MM.1S (cell line): ENCODE measurements around the gene TSPYL1.

Source experiments
- DNase-seq: peaks from one replicate; pipeline ENCODE4 v3.0.0-alpha.2; 2015
- H2AFZ ChIP-seq: fragments of 300-600 bp; sonication (generic); 2 replicates; pipeline ENCODE4 v1.6.0; 2016; ENCODE audit warnings: antibody characterized with exemption, low read length
- H3F3A ChIP-seq: fragments of 300-600 bp; sonication (generic); 2 replicates; pipeline ENCODE4 v1.6.1; 2016; ENCODE audit warnings: mild to moderate bottlenecking, antibody characterized with exemption, low read length, moderate library complexity, mixed read lengths; ENCODE audit not compliant: insufficient read depth
- H3K27ac ChIP-seq: fragments of 300-600 bp; sonication (generic); 2 replicates; pipeline ENCODE4 v1.5.1; 2016; ENCODE audit warnings: mild to moderate bottlenecking, low read length
- H3K27me3 ChIP-seq: fragments of 300-600 bp; sonication (generic); replicated peaks from 2 replicates; pipeline ENCODE4 v1.6.0; 2016; ENCODE audit warnings: low read length; ENCODE audit not compliant: insufficient read depth
- H3K36me3 ChIP-seq: fragments of 300-600 bp; sonication (generic); replicated peaks from 2 replicates; pipeline ENCODE4 v1.6.1; 2016; ENCODE audit warnings: mild to moderate bottlenecking, low read length, mixed read lengths; ENCODE audit not compliant: insufficient read depth
- H3K4me1 ChIP-seq: fragments of 300-600 bp; sonication (generic); 2 replicates; pipeline ENCODE4 v1.6.1; 2016; ENCODE audit warnings: low read length, mixed read lengths
- H3K4me2 ChIP-seq: fragments of 300-600 bp; sonication (generic); 2 replicates; pipeline ENCODE4 v1.6.0; 2016; ENCODE audit warnings: low read depth, low read length
- H3K4me3 ChIP-seq: fragments of 300-600 bp; sonication (generic); 2 replicates; pipeline ENCODE4 v1.5.1; 2016; ENCODE audit warnings: low read length, mixed read lengths
- H3K79me2 ChIP-seq: fragments of 300-600 bp; sonication (generic); 2 replicates; pipeline ENCODE4 v1.6.1; 2016; ENCODE audit warnings: mixed run types, low read length, mixed read lengths
- H3K9ac ChIP-seq: fragments of 300-600 bp; sonication (generic); 2 replicates; pipeline ENCODE4 v1.6.1; 2016; ENCODE audit warnings: low read length, mixed read lengths
- H3K9me2 ChIP-seq: fragments of 300-600 bp; sonication (generic); replicated peaks from 2 replicates; pipeline ENCODE4 v1.6.1; 2016; ENCODE audit warnings: mild to moderate bottlenecking, low read length, mixed read lengths; ENCODE audit not compliant: insufficient read depth
- H3K9me3 ChIP-seq: fragments of 300-600 bp; sonication (generic); replicated peaks from 2 replicates; pipeline ENCODE4 v1.6.1; 2016; ENCODE audit warnings: mild to moderate bottlenecking, low read length, mixed read lengths; ENCODE audit not compliant: insufficient read depth
- H4K20me1 ChIP-seq: fragments of 300-600 bp; sonication (generic); 2 replicates; pipeline ENCODE4 v1.6.1; 2016; ENCODE audit warnings: mild to moderate bottlenecking, low read length, moderate library complexity, mixed read lengths; ENCODE audit not compliant: insufficient read depth
- EZH2 ChIP-seq: fragments of 300-600 bp; sonication (generic); optimal IDR thresholded peaks from 2 replicates; pipeline ENCODE3; 2017; ENCODE audit warnings: low read depth, mild to moderate bottlenecking, antibody characterized with exemption, low read length, mixed read lengths
- EZH2phosphoT487 ChIP-seq: fragments of 300-600 bp; sonication (generic); IDR thresholded peaks from 2 replicates; pipeline ENCODE4 v1.6.1; 2018; ENCODE audit warnings: antibody characterized with exemption, low read length
- TF ChIP-seq, protein P1 (sequence below): fragments of 300-600 bp; sonication (generic); IDR thresholded peaks from 2 replicates; pipeline ENCODE4 v1.5.1; 2016; ENCODE audit warnings: antibody characterized with exemption, low read length, mixed read lengths

The TSPYL1 gene

GRCh38 chr6:116234689-116235088, 45.0 kb downstream of the TSPYL1 start:
- Histone ChIP-seq H3K9me3 (no peaks in the 10 kb centered on the region), H3K9ac (no peak overlapping the region), H3K4me3 (no peak overlapping the region), H3K4me2 (no peak overlapping the region), H3K9me2 (no peaks in the 10 kb centered on the region), H4K20me1 (no peaks in the 10 kb centered on the region), H3K4me1 (no peaks in the 10 kb centered on the region), H3K27me3 (no peaks in the 10 kb centered on the region), H3K36me3 (no peaks in the 10 kb centered on the region), H3F3A (no peaks in the 10 kb centered on the region), H3K27ac (no peak overlapping the region), H2AFZ (no peak overlapping the region), H3K79me2 (no peaks in the 10 kb centered on the region)
- TF ChIP-seq EZH2: no peak
- TF ChIP-seq, protein P1, sequence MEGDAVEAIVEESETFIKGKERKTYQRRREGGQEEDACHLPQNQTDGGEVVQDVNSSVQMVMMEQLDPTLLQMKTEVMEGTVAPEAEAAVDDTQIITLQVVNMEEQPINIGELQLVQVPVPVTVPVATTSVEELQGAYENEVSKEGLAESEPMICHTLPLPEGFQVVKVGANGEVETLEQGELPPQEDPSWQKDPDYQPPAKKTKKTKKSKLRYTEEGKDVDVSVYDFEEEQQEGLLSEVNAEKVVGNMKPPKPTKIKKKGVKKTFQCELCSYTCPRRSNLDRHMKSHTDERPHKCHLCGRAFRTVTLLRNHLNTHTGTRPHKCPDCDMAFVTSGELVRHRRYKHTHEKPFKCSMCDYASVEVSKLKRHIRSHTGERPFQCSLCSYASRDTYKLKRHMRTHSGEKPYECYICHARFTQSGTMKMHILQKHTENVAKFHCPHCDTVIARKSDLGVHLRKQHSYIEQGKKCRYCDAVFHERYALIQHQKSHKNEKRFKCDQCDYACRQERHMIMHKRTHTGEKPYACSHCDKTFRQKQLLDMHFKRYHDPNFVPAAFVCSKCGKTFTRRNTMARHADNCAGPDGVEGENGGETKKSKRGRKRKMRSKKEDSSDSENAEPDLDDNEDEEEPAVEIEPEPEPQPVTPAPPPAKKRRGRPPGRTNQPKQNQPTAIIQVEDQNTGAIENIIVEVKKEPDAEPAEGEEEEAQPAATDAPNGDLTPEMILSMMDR: no peak
- TF ChIP-seq EZH2phosphoT487: no peak
- no peak for DNase-seq

DNA sequence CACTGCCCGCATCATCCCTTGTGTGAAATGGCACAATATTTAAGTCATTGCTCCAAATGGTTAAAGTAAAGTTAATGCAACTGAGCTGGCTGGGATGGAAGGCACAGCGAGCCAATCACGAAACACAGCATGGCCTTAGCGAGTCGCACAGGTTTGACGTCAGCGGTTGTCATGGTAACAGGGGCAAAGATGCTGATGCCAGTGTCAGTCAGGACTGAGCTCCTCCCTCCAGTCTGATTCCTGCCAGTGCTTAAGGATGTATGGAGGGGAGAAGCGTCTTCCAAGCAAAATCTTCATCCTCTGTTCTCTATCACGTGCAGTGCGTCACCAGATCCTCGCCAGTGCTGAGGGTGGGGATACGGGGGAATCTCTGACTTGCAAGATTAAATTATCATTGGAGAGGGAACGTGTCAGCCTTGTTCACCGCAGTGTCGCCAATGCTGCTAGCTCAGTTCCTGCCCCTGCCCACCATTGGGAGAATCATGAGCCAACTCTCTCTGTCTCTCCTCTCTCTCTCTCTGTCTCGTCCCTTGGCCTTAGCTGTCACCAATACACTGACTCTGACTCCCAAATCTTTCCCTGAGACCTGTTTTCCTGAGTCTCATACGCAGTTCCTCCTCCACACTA, 50.3 kb downstream of the TSPYL1 start:
- Histone ChIP-seq H3K4me1 (no peaks in the 10 kb centered on the region), H3K27me3 (no peaks in the 10 kb centered on the region), H2AFZ (no peak overlapping the region), H3K36me3 (no peaks in the 10 kb centered on the region), H3F3A (no peaks in the 10 kb centered on the region), H4K20me1 (no peaks in the 10 kb centered on the region), H3K9me2 (no peaks in the 10 kb centered on the region), H3K4me2 (no peak overlapping the region), H3K79me2 (no peaks in the 10 kb centered on the region), H3K9me3 (no peaks in the 10 kb centered on the region), H3K9ac (no peak overlapping the region), H3K27ac (no peak overlapping the region), H3K4me3 (no peak overlapping the region)
- TF ChIP-seq EZH2: no peak
- TF ChIP-seq, protein P1: no peak
- no peak for TF ChIP-seq EZH2phosphoT487
- no peak for DNase-seq
